A172 (cell line): ENCODE measurements around the gene LACTBL1. TPM values are rescaled to one million over a fixed set of nuclear protein-coding genes. Genes with fewer than 3 reads are reported as not detected.
A peak's percentile ranks its signal among the peaks of the same experiment; 100 is the strongest.
"Not testable (repeated sequence)": the region's sequence is repeated elsewhere in the genome, so short reads cannot be mapped to it uniquely, and the experiment has no call there.

Experiments
- DNase-seq: peaks from one replicate; pipeline ENCODE4 v3.0.0-alpha.2; 2015; ENCODE audit warnings: low spot score
- total RNA-seq: library from RNA; depleted of rRNA; stranded (reverse); fragments of >200 nt; shearing (Covaris generic); gene quantifications from 2 replicates; pipeline ENCODE4 v1.2.3, GENCODE V29; 2014

The LACTBL1 gene
- total RNA-seq, 1 experiment from 2014 or later = not detected

DNA sequence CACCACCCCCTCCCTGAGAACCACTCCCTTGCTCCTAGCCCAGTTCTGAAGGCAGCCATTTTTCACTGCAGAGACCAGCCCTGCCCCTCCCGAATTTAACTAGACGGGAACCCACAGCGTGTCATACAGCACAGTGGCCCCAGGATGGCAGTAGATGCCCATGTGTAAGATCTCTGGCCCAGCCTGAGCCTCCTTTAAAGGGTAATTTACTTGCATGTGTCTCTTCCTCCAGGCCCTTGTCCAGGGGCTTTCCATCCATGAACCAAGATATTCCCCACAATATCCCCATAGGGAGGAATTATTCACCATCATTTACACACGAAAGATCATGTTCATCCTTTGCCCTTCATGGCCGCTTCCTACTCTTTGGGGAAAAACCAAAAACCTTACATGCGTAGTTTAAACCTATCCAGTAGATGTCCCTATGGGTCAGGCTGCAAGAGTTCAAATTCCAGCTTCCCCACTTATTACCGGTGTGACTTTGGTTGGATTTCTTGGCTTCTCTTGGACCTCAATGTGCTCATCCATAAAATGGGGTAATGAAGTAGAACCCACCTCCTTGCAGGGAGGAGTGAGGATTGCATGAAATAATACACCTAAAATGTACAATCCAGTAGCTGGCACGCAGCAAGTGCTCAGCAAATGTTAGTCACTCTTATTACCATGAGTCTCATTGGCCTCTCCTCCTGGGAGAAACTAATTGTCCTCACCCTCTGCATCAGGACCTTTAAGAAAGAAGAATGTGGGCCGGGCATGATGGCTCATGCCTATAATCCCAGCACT lies 4.0 kb upstream of the LACTBL1 start:
- peak; percentile 76 for DNase-seq

DNA sequence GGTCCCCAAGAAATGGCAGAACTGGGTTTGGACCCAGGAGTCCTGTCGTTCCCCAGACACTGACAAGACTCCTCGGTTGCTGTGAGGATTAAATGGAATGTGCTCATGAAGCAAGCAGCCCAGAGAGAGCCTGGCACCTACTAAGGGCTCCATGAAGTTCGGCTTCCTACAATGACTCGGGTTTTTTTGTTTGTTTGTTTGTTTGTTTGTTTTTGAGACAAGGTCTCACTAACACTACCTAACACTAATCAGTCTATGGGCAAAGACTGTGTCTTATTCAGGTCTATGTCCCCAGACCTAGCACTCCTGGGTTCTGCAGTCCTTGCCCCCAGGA lies 3.4 kb upstream of the LACTBL1 start:
- no peak for DNase-seq

DNA sequence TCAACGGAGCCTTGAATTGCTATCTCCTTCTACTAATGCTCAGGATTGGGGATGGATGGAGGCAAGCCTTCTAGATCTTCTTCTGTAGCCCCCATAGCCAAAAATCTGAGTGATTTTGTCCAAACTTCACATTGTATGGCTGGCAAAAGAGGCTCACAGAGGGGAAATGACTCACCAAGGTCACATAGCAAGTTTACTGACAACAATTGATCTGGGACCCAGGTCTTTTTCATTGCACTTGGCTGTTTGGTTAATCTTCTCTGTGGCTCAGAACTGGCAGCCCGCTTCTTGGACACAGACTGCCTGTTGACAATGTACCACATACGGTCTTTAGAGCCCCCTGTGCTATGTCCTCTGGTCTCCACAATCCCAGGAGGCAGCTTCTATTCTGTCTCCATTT lies 3.0 kb upstream of the LACTBL1 start:
- DNase-seq = no peak

DNA sequence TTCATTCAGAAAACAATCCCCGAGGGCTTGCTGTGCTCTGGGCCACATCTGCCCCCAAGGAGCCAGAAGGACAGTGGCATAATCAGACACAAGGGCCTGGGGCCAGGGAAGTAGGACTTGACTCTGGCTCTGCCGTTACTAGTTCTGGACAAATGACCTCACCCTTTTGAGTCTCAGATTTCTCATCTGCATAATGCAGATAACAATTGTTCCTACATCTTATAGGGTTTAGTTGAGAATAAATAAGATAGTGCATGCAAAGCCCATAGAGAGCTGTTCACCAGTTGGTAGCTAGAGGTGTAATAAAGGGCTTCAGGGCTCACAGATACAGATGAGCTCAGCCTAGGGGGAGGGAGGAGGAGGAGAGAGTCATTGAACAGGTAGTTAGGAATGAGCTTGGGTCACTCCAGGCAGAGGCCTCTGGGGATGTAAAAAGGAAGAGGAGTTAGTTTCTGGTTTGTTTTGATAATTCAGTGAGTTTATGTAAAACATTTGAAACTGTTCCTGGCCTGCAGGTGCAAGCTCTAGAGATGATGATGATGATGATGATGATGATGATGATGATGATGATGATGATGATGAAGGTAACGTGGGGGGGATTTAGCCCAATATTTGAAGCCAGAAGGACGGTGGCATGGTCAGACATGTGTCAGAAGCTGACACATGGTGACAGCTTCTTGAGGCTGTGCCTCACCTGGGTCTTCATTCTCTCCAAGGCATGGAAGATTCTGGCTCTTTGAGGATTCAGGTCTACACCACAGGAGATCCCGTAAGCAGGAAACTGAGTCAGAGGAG lies 858 bp downstream of the LACTBL1 start:
- no peak for DNase-seq

DNA sequence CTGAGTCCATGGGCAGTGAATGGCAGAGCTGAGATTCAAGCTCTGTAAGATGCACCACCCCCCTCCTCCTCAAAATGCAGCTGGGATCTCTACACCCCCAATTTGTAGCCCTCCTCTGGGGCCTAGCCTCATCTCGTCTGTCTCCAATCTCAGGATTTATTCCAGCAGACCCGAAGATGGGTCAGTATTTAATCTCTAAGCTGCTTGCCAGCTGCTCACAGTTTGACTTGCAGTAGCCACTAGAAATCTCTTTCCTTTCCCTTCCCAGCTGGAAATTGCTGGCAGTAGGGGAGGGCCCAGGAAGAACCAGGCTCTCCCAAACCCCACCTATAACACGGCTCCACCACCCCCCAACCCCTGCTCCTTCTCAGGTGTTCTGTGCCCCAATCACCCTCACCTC lies 1.5 kb downstream of the LACTBL1 start:
- DNase-seq = no peak

DNA sequence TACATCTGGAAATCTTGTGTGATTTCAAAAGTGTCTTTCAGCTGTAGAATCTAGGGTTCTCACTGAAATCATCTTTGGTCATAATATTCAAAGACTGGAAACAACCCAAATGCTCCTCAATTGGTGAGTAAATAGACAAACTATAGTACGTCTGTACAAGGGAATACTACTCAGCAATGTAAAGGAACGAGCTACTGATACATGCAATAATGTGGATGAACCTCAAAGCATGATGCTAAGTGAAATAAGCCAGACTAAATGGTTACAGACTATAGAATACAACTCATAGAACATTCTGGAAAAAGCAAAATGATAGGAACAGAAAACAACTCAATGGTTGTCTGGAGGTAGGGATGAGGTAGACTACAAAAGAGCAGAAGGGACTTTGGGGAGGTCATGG lies 2.6 kb downstream of the LACTBL1 start:
- DNase-seq = no peak

DNA sequence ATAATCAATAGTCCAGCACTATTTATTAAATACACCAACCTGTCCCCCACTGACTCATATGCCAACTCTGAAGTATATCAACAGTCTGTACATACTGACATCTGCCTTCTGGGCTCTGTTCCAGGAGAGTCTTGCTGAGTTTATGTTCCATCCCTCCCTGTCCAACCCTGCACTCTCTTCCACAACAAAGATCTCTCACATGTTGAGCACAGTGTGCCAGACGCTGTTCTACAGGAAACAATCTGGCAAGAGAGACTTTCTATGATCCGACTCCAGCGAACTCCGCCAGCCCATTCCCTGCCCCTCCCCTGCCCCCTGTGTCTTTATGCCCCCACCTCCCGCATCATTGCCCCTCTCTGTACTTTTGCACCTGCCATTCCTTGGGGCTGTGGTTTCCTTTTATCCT lies 3.4 kb downstream of the LACTBL1 start:
- DNase-seq = peak; percentile 60

DNA sequence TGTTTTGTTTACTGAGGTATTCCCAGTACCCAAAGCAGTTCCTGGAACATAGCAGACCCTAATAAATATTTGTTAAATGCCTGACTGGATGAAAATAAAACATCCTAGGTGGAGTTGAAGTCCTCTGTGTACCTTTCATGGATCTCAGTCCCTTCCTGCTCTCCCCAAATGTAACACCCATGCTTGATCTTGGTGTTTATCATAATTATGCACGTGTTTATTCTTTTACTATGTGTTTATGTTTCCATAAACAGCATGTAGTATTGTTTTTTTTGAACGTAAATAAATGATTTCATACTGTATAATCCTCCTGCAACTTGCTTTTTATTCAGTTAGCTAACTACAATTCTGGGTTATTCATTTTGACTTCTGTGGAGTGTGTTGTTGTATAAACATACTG lies 4.8 kb downstream of the LACTBL1 start:
- DNase-seq = no peak

DNA sequence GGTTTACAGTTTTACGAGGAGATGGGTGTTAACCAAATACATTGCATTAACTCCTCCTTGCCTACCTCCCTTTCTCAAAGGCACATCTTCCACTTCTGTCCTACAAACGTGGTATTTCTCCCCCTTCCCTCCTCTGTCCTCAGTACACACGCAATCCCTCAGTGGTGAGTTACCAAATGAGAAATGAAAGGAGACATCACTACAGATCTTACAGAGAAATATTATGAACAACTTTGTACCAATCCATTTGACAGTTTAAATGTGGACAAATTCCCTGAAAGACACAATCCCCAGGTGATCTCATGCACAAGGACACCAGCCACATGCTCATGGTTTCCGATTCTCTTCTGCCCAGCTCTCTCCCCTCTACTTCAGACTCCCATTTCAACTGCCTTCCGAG lies 6.4 kb downstream of the LACTBL1 start:
- no peak for DNase-seq

DNA sequence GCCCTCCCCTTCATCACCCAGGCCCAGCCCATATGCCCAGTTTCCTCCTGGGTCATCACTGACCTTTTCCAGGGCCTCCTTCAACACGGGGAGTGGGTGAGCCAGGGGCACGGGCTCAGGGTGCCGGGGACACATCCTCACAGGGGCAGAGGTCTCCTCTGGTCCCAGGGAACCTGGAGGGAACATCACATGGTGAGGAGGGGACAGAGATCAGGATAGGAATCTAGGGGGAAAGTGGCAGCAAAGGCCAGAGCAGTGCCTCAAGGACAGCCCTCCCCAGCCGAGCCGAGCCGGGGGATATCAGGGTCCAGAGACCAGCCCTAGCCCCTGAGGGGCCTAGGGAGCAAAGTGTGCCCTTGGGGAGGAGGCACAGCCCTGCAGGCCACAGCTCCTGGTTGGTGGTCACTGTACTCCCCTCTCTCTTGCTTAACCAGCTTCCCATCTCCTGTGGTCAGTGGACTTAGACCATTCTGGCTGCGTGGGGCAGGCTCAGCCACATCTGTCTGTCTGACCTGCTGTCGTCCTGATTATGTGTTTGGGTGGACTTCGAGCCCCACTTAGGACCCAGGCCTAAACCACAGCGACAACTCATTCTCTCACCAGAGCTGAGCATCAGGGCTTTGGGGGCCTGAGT lies 9.5 kb downstream of the LACTBL1 start:
- no peak for DNase-seq

DNA sequence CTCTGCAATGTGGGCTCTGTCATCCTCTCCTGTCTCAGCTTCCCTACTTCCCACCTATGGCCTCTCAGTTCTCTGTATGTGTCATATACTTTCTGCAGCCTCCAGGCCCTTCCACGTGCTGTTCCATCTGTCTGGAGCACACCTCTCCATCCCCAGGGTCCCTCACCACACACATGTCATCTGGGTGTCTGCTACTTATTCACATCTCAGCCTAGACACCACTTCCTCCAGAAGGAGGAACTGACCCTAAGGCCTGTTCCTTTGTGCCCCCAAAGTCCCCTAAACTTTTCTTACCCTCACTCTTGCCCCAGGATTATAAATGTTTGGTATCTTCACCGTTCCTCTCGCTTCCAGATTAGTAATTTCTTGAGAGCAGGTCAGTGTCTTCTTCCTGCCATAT lies 10.1 kb downstream of the LACTBL1 start:
- no peak for DNase-seq

DNA sequence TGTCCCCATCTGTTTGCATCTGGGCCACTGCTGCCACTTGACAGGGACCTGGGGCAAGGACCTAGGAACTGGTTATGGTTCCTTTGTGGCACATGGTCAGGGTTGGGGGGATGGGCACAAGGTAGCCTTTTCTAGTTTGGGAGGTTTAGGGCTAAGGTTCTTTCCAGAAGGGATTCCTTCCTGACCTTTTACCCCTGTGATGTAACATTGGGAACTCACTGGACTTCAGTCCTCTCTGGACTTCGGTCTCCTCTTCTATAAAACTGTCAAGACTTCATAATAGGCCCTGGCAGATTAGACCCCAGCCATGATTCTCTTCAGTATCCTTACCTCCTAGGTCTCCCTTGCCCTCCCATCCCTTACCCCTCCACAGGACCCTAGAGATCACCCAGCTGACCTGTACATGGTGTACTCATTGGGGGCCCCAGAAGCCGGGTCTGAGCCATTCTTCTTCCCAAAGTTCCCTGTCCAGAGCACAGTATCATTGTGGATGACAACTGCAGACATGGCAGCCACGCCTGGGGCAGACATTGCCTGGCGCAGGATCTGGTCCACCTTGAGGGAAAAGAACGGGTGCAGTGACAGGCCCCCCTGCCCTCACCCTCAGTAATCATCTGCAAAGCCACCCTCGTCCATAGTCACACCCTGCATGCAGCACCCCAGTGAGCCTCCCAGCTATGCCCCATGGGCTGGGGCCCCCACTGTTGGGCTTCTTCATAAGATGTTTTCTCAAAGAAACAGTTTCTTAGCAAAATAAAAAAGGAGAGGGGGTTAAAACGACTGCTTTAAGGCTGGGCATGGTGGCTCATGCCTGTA lies 12.9 kb downstream of the LACTBL1 start:
- no peak for DNase-seq

DNA sequence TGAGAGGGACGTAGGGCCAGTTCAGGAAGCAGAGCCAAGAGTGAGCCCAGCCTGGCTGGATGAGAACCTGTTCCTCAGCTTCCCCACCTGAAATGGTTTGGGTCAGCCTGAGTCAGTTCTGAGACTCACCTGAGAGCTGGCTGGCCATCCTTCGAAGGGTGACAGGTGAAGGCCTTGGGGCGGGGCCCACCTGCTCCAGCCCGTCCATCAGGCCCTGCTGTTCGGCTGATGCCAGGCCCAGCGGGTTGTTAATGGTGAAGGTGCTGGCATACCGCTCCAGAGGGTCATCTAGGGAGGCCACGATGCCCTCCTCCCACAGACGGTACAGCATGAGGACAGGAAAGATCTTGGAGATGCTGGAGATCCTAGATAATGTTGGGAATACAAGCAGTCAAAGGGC lies 14.1 kb downstream of the LACTBL1 start:
- no peak for DNase-seq

DNA sequence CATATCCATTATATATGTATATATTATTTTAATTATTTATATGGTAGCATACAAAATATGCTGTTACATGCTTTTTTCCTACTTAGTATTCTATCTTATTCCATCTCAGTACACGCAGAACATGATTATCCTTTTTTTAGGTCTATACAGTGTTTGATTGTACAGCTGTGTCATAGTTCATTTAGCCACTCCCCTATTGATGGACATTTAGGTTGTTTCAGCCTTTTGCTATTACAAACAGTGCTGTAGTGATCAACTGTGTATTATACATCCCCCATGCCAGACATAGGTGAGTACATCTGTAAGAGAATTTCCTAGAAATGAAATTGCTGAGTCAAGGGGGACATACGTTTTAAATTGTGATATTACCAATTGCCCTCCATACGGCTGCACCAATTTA lies 15.6 kb downstream of the LACTBL1 start:
- no peak for DNase-seq

DNA sequence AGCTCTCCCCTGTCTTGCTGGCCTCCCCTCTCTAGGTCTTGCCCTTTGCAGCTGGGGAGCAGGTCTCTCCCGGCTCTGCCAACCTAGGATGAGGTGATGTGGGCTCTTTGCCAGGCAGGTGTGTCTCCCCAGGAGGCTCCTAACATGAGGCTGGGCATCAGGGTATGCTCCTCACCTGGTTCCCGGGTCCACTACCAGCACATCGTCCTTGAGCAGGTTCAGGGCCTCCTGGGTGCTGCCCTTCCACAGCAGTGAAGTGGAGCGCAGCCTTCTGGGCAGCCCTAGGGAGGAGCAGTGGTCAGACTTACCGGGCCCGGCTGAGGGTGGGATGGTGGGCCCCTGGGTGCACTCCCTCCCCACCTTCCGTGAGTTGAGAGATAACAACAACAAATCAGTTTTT lies 17.5 kb downstream of the LACTBL1 start:
- no peak for DNase-seq

DNA sequence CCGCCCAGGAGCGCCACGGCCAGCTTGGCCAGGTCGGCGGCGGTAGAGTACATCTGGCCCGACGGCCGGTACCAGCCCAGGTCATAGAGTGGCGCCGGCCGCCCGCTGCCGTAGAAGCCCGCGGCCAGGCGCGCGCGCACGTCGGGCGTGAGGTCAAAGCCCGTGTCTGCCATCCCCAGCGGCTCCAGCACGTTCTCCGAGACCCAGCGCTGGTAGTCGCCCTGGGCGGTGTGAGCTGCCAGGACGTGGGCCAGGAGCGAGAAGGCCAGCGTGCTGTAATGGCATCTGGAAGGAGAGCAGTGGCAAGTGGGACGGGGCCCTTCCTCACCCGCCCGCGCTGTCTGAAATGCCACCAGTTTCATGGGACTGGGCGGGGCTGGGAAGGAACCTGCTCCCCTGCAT lies 18.9 kb downstream of the LACTBL1 start:
- DNase-seq = no peak

DNA sequence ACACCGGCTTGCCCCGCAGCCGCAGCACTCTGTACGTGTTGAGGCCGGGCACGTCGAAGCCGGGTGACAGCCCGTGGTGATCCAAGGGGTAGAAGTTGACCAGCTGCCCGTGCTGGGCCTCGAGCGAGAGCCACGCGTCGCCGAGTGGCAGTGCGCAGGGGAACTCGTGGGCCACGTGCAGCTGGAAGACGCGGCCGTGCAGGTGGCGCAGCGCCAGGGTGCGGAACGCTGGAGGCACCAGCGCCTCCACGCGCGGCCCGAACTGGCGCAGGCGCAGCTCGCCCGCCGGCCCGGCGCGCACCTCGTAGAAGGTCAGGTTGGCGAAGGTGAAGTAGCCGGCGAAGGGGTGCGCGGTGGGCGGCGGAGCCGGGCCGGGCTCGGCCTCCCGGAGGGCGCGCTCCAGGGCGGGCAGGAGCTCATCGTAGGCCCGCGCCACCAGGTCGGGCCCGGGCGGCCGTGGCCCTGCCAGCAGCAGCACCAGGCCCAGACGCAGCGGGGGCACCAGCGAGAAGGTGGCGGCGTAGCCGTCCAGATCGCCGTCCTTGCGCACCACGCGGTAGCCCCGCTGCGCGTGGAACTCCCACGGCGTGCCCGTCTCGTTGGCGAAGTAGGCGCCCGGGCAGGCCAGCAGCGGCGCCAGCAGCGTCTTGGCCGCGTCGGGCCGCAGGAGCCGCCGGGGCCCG lies 19.5 kb downstream of the LACTBL1 start:
- no peak for DNase-seq

DNA sequence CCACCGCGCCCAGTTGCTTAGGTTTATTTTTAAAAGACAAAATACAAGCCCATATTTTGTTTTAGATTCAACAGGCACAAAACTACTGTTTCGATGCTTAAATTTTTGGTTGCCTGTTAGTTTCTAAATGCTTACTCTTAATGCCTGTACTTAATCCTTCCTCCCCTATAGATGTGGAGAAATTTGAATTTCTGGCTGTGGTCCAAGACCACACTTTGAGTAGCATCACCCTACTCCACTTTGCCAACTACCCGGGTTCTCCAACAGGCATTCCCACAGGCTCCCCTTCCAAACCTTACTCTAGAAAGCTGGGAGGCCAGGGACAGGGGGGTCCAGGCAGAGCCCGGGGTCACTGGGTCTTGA lies 20.0 kb downstream of the LACTBL1 start:
- DNase-seq = no peak

DNA sequence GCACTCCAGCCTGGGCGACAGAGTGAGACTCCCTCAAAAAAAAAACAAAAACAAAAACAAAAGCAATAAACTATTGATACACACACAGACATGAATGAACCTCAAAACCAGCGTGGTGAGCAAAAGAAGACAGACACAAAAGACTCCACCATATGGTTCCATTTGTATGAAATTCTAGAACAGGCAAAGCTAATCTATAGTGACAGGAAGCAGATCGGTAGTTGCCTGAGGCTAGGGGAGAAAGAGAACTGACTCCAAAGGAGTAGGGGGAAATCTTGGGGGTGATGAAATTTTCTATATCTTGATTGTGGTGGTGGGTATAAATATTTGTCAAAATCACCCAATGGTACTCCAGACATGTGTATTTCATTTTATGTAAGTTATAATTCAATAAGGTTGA lies 20.9 kb downstream of the LACTBL1 start:
- DNase-seq = no peak

DNA sequence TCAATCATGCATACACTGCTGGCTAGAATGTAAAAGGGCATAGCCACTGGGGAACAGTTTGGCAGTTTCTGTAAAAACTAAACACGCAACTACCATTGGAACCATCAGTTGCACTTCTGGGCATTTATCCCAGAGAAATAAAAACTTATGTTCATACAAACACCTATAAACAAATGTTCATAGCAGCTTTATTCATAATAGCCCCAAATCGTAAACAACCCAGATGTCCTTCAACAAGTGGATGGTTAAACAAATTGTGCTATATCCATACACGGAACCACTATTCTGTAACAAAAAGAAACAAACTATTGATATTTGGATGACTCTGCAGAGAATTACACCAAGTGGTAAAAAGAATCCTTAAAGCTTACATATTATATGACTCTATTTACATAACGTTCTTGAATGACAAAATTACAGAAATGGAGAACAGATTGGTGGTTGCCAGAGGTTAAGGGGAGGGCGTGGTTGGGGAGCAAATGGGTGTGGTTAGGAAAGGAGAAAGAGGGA lies 22.8 kb downstream of the LACTBL1 start:
- DNase-seq = no peak

DNA sequence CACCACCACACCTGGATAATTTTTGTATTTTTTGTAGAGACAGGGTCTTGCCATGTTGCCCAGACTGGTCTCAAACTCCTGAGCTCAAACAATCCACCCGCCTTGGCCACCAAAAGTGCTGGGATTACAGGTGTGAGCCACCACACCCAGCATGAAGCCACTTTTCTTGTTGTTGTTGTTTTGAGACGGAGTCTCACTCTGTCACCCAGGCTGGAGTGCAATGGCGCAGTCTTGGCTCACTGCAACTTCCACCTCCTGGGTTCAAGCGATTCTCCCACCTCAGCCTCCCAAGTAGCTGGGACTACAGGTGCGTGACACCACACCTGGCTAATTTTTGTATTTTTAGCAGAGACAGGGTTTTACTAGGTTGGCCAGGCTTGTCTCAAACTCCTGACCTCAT lies 27.5 kb downstream of the LACTBL1 start:
- not testable (repeated sequence) for DNase-seq
